Chondrocyte (in vitro differentiated cells): ENCODE data around the gene ARID5B. TPM values are rescaled to one million over a fixed set of nuclear protein-coding genes. Genes with fewer than 3 reads are reported as not detected.

Experiments
- DNase-seq: peaks from one replicate; pipeline ENCODE4 v3.0.0; 2021; ENCODE audit warnings: mixed read lengths, low spot score
- H3K27ac Mint-ChIP-seq: one replicate; pipeline ENCODE4 v1.8.0; 2021; ENCODE audit warnings: mild to moderate bottlenecking, moderate library complexity, mixed read lengths; ENCODE audit not compliant: unreplicated experiment
- H3K27me3 Mint-ChIP-seq: 2 replicates; pipeline ENCODE4 v1.8.0; 2021; ENCODE audit warnings: low read depth, mixed read lengths
- H3K36me3 Mint-ChIP-seq: 2 replicates; pipeline ENCODE4 v1.8.0; 2021; ENCODE audit warnings: low read depth, mixed read lengths
- H3K4me1 Mint-ChIP-seq: 2 replicates; pipeline ENCODE4 v1.8.0; 2021; ENCODE audit warnings: low read depth, mild to moderate bottlenecking, mixed read lengths
- H3K4me3 Mint-ChIP-seq: one replicate; pipeline ENCODE4 v1.8.0; 2021; ENCODE audit warnings: mild to moderate bottlenecking, moderate library complexity, mixed read lengths; ENCODE audit not compliant: unreplicated experiment
- H3K9me3 Mint-ChIP-seq: 2 replicates; pipeline ENCODE4 v1.8.0; 2021; ENCODE audit warnings: low read depth, mixed read lengths
- total RNA-seq: library from RNA; stranded (reverse); gene quantifications from 3 replicates; pipeline ENCODE4 v1.2.1, GENCODE V29; 2021
- TF ChIP-seq, protein P1 (sequence below): fragments of 200-600 bp; sonication (generic); IDR thresholded peaks from 2 replicates; pipeline ENCODE4 v1.5.0; 2021; ENCODE audit warnings: antibody characterized with exemption, mild to moderate bottlenecking, moderate library complexity

The ARID5B gene
- total RNA-seq, 1 donor from 2014 or later = 93.6 TPM

GRCh38 chr10:62015994-62016393 lies 114.5 kb downstream of the ARID5B start:
- DNase-seq = no peak
- peaks cover 4% of the 10 kb centered on the region for H3K36me3 Mint-ChIP-seq

GRCh38 chr10:62016623-62017490 lies 115.4 kb downstream of the ARID5B start:
- no peak for DNase-seq
- Mint-ChIP-seq H3K27me3 (no peaks in the 10 kb centered on the region), H3K9me3 (no peaks in the 10 kb centered on the region), H3K4me3 (no peak overlapping the region), H3K36me3 (peaks cover 4% of the 10 kb centered on the region), H3K4me1 (peaks cover 59% of the 10 kb centered on the region), H3K27ac (peak overlapping the region; percentile 74)
- TF ChIP-seq, protein P1, sequence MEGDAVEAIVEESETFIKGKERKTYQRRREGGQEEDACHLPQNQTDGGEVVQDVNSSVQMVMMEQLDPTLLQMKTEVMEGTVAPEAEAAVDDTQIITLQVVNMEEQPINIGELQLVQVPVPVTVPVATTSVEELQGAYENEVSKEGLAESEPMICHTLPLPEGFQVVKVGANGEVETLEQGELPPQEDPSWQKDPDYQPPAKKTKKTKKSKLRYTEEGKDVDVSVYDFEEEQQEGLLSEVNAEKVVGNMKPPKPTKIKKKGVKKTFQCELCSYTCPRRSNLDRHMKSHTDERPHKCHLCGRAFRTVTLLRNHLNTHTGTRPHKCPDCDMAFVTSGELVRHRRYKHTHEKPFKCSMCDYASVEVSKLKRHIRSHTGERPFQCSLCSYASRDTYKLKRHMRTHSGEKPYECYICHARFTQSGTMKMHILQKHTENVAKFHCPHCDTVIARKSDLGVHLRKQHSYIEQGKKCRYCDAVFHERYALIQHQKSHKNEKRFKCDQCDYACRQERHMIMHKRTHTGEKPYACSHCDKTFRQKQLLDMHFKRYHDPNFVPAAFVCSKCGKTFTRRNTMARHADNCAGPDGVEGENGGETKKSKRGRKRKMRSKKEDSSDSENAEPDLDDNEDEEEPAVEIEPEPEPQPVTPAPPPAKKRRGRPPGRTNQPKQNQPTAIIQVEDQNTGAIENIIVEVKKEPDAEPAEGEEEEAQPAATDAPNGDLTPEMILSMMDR = no peak

More at GRCh38 chr10:62015994-62016393, 114.5 kb downstream of the ARID5B start:
- no peaks in the 10 kb centered on the region for H3K9me3 Mint-ChIP-seq
- H3K27ac Mint-ChIP-seq = no peak overlapping the region
- TF ChIP-seq, protein P1 = no peak
- H3K4me3 Mint-ChIP-seq = no peak overlapping the region
- H3K27me3 Mint-ChIP-seq = no peaks in the 10 kb centered on the region
- peaks cover 51% of the 10 kb centered on the region for H3K4me1 Mint-ChIP-seq

DNA sequence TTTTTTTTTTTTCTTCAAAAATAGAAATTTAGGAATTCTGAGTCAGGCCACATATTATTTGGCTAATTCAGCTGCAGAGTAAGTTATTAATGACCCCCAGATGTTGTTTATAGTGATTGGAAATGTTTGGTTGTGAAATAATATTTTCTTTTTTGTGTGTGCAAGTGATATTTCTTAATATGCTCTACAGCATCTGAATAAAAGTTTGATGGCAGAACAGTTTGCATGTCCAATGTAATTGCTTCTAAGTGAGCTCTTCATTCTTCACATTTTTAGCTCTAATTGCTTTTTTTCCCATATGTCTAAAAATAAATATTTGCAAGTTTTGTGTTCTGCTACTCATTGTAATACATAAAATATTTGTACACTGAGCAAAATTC lies 116.0 kb downstream of the ARID5B start:
- H3K4me3 Mint-ChIP-seq = no peak overlapping the region
- no peak for DNase-seq
- H3K9me3 Mint-ChIP-seq = peaks cover under 1% of the 10 kb centered on the region
- peaks cover 4% of the 10 kb centered on the region for H3K36me3 Mint-ChIP-seq
- peak overlapping the region; percentile 74 for H3K27ac Mint-ChIP-seq
- peaks cover 64% of the 10 kb centered on the region for H3K4me1 Mint-ChIP-seq
- no peaks in the 10 kb centered on the region for H3K27me3 Mint-ChIP-seq
- TF ChIP-seq, protein P1 = no peak

DNA sequence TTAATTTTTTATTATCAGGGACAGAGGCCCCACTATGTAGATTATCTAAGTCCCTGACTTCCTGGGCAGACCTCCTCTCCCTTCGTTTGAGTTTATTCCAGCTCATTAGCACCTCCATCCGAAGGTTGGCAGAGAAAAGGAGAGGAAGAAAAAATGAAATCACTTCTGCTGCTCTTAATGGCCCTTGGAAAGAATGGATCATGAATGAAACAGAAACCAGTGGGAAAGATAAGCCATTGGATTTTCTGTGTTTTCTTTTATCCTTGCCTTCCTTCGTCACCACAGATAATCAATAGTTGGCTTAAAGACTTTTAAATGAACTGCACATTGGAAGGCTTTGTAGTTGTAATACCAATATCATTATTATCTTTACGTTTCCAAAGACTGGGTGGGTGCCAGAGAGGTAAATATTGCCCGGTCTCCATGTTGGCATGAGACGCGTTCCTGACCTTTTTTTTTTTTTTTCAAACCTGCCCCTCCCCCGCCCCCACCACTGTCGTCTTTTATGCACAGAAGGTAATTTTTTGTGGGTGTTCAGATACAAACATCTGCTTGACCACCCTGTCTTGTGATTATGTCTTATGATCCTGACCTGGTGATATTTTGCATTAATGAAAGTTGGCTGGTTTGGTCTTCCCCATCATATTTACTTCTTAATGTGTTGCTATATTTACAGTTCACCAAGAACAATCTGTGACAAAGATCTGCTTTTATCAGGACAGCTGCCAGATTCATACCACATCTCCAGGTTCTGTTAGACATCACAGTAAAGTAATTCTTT lies 116.8 kb downstream of the ARID5B start:
- Mint-ChIP-seq H3K4me3 (no peak overlapping the region), H3K36me3 (peaks cover 9% of the 10 kb centered on the region), H3K27me3 (no peaks in the 10 kb centered on the region), H3K27ac (peak overlapping the region; percentile 87), H3K9me3 (peaks cover 9% of the 10 kb centered on the region), H3K4me1 (peaks cover 69% of the 10 kb centered on the region)
- TF ChIP-seq, protein P1 = no peak
- no peak for DNase-seq

DNA sequence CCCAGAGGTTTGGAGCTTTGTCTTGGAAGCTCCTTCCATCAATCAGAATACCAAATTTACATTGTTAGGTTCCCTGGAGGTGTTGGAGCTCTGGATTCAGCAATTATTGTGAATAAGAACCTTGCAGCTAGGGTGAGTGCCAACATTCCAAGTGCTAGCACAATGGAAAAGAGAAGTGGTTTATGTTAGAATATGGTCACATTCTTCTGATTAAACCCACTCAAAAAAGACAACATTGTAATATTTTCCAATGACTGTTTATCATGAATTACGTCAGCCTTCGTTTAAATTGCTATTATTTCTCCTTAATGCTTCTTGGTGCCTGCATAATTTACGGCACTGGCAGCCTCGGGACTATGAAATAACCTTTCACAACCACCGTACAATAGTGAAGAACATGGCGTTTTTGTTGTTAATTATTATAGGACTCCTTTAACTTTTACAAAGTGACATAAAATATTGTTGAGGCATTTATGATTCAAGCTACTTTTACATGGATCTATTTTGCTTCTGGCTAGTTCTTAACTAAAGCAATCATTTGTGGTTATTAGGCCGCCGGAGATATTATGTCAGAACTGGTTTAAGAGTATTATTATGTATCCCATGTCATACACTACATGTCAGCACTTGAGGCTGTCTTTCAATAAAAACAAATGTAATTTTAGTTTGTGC lies 117.7 kb downstream of the ARID5B start:
- TF ChIP-seq, protein P1 = no peak
- Mint-ChIP-seq H3K9me3 (peaks cover 11% of the 10 kb centered on the region), H3K27me3 (no peaks in the 10 kb centered on the region), H3K4me3 (no peak overlapping the region), H3K36me3 (peaks cover 8% of the 10 kb centered on the region), H3K4me1 (peaks cover 68% of the 10 kb centered on the region), H3K27ac (peak overlapping the region; percentile 87)
- DNase-seq = no peak
